Inflammatory macrophage (primary cell): ENCODE data around the gene GJB2.

Source experiments
- DNase-seq, 2 donors: peaks; one replicate each; pipeline ENCODE4 v3.0.0-alpha.2; 2020 to 2022

Gene GJB2

GRCh38 chr13:20192158-20192835, 441 bp downstream of the GJB2 start:
- DNase-seq, result peak; percentile 22 to 39

- DNase-seq, result peak; percentile 46 to 78
These were observed 1.2 kb downstream of the GJB2 start for GRCh38 chr13:20191311-20192157.

- no peak for DNase-seq
These were observed 2.0 kb downstream of the GJB2 start for GRCh38 chr13:20190481-20191310.

GRCh38 chr13:20190076-20190475, 2.7 kb downstream of the GJB2 start:
- DNase-seq, result no peak

- peak; percentile 73 to 74 for DNase-seq
These were observed 3.8 kb downstream of the GJB2 start for GRCh38 chr13:20188667-20189553.

GRCh38 chr13:20186771-20187170, 6.0 kb downstream of the GJB2 start:
- DNase-seq, result no peak

- DNase-seq, result no peak
These were observed 7.2 kb downstream of the GJB2 start for GRCh38 chr13:20185366-20186056.

- DNase-seq, result peak; percentile 68 to 78
These were observed 10.4 kb downstream of the GJB2 start for GRCh38 chr13:20182231-20182846.

- DNase-seq, result no peak
These were observed 11.6 kb downstream of the GJB2 start for GRCh38 chr13:20181188-20181587.

- no peak for DNase-seq
These were observed 14.6 kb downstream of the GJB2 start for GRCh38 chr13:20178156-20178555.

- no peak for DNase-seq
These were observed 15.5 kb downstream of the GJB2 start for GRCh38 chr13:20177049-20177831.

- DNase-seq, result no peak
These were observed 16.7 kb downstream of the GJB2 start for GRCh38 chr13:20175907-20176652.

GRCh38 chr13:20175406-20175794, 17.3 kb downstream of the GJB2 start:
- DNase-seq, result no peak

- DNase-seq, result peak; percentile 92 to 95
These were observed 17.9 kb downstream of the GJB2 start for GRCh38 chr13:20174656-20175405.

- DNase-seq, result no peak
These were observed 19.5 kb downstream of the GJB2 start for GRCh38 chr13:20173116-20173746.

GRCh38 chr13:20171364-20171763, 21.4 kb downstream of the GJB2 start:
- DNase-seq, result no peak

- DNase-seq, result peak in 1 of 2 donors; percentile 46
These were observed 21.8 kb downstream of the GJB2 start for GRCh38 chr13:20170921-20171320.

- no peak for DNase-seq
These were observed 24.3 kb downstream of the GJB2 start for GRCh38 chr13:20168396-20168795.
